ENCODE data around the gene TRMT61A.

Gene TRMT61A

DNA sequence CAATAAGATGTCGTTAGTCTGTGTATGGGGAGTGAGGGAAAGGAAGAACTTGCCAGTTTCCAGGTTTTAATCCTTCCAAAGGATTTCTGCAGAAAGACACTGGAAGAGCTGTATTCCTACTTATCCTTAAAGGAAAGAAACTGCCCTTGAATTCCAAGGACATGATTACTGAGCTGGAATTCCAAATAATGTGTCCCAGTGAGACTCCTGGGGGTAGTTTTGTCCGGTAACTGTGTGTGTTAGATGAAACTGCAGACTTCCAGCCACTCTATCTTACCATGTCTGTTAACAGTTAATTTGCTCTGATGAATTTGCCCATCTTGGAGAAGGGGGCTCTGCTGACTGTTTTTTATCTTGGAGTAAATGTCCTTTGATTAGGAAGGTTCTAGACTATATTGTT is 39.4 kb upstream of the TRMT61A start:
- no peak for TF ChIP-seq CTCF (IDR thresholded peaks at IDR 0.05; ENCODE audit: control insufficient read depth, insufficient read depth, low read depth, low read length, missing control alignments)
- no peak for DNase-seq (ENCODE audit: low read depth)

GRCh38 chr14:103491691-103492090 is 37.3 kb upstream of the TRMT61A start:
- no peak for DNase-seq (ENCODE audit: low read depth)
- H3K4me3 ChIP-seq (ENCODE audit: control insufficient read depth, low read depth, low read length): no peak overlapping the region
- TF ChIP-seq CTCF (IDR thresholded peaks at IDR 0.05; ENCODE audit: control insufficient read depth, insufficient read depth, low read depth, low read length, missing control alignments): no peak

More for the DNA sequence above, 39.4 kb upstream of the TRMT61A start:
- H3K4me3 ChIP-seq (ENCODE audit: control insufficient read depth, low read depth, low read length): no peak overlapping the region

DNA sequence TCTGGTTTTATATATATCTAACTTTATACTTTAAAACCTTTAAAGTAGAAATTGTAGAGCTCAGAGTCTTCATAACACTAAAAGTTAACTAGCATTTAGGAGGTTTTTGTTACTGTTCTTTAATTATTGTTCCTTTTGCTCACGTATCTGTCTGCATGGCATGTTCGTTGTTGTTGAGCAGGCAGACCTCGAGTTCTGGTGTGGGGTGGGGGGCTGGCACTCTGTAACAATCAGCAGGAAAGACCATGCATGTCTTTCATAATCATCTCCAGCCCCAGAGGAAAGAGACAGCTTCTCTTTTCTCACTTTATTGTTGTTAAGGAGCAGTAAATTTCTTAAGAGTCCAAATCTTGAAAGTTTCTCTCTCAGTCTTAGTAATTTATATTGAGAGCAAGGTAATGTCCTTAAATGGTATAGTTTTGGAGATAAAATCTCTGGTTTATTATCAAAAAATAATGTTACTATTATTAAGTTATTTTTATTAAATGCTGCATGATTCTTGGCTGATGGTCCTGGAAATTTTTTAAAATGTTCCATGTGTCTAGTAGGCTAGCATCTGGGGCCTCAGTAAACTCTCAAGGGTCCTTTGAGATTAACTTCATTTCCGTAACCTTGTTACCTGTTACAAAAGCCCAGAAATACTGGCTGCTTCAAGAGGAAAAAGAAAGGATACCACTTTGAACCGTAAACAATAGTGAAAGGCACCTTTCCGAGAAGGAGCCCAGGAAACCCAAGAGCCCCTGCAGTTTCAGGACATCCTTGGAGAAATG is 36.7 kb upstream of the TRMT61A start:
- H3K4me3 ChIP-seq (ENCODE audit: control insufficient read depth, low read depth, low read length): no peak overlapping the region
- no peak for TF ChIP-seq CTCF (IDR thresholded peaks at IDR 0.05; ENCODE audit: control insufficient read depth, insufficient read depth, low read depth, low read length, missing control alignments)
- no peak for DNase-seq (ENCODE audit: low read depth)

- no peak for DNase-seq (ENCODE audit: low read depth)
- TF ChIP-seq CTCF (IDR thresholded peaks at IDR 0.05; ENCODE audit: control insufficient read depth, insufficient read depth, low read depth, low read length, missing control alignments): no peak
- H3K4me3 ChIP-seq (ENCODE audit: control insufficient read depth, low read depth, low read length): no peak overlapping the region
These were observed 33.1 kb upstream of the TRMT61A start for GRCh38 chr14:103495854-103496253.

GRCh38 chr14:103496776-103497175 is 32.2 kb upstream of the TRMT61A start:
- no peak overlapping the region for H3K4me3 ChIP-seq (ENCODE audit: control insufficient read depth, low read depth, low read length)
- DNase-seq (ENCODE audit: low read depth): no peak
- no peak for TF ChIP-seq CTCF (IDR thresholded peaks at IDR 0.05; ENCODE audit: control insufficient read depth, insufficient read depth, low read depth, low read length, missing control alignments)

GRCh38 chr14:103499709-103500108 is 29.3 kb upstream of the TRMT61A start:
- no peak for TF ChIP-seq CTCF (IDR thresholded peaks at IDR 0.05; ENCODE audit: control insufficient read depth, insufficient read depth, low read depth, low read length, missing control alignments)
- H3K4me3 ChIP-seq (ENCODE audit: control insufficient read depth, low read depth, low read length): no peak overlapping the region
- DNase-seq (ENCODE audit: low read depth): no peak
